ENCODE measurements around the gene GOLGA8T. TPM values are rescaled to one million over a fixed set of nuclear protein-coding genes. Genes with fewer than 3 reads are reported as not detected.
"Not testable (repeated sequence)": the region's sequence is repeated elsewhere in the genome, so short reads cannot be mapped to it uniquely, and the experiment has no call there.

GOLGA8T gene
- total and polyA plus RNA-seq, 12 donors, result 0.10 to 0.44 (median 0.31) TPM; not detected in 8

DNA sequence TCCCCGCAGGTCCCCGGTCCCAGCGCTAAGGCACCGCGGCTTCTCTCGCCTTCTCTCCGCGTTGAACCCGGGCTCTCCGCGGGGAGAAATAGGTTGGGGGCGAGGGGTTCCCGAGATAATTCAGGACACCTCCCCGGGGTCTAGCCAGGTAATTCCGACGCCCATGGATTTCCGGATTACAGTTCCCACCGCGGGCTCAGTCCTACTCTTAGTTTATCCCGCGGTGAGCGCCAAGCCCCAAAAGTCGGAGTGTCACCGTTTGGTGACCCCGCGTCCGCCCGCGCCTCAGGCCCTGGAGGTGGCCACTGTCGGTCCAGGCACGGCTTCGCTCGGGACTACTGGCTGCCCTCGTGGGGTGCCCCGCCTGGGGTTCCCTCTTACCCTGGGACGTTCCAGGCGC, 56.8 kb downstream of the GOLGA8T start:
- intact Hi-C loops (cut with DNase I); H3K4me1 ChIP-seq (replicated peaks in 1 of 2); H3K4me3 ChIP-seq; H3K27me3 ChIP-seq; DNase-seq; H3K27ac ChIP-seq; H3K9me3 ChIP-seq (replicated peaks in 1 of 3); H3K36me3 ChIP-seq (replicated peaks in 1 of 2): not testable (repeated sequence)
- WGBS, 4 donors, result 0 to 1% methylated on average over 16 of the region's 37 CpGs; no CpG with 5 or more reads in 2 of the 4 donors

DNA sequence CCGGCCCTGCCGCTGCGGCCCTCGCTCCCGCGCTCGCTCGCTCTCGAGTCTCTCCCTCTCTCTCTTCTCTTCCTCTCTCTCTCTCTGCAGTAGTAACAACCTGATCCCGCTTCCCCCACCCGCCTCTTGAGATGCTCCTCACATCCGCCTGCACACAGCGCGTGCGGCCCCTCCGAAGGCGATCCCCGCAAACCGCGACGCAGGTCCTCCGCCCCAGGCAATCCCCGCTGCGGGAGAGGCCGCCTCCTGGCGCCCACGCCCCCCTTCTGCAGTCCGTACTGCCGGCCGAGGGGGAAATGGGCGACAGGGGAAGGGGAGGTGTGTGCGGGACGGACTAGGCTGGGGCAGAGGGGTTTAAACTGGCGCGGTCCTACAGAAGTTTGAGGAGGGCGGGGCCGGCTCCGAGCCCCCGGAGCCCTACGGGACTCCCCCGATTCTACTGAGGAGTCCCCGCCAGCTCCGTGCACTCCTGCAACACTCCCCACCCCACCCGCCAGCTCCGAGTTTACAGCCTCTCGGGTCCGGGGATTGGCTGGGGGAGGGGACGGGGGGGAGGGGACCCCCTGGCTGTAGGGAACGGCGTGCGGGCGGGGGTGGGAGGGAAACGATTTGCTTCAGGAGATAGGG, 57.4 kb downstream of the GOLGA8T start:
- intact Hi-C loops (cut with DNase I); DNase-seq; H3K27me3 ChIP-seq; H3K9me3 ChIP-seq (replicated peaks in 1 of 3); H3K4me1 ChIP-seq (replicated peaks in 1 of 2); H3K27ac ChIP-seq; H3K4me3 ChIP-seq; H3K36me3 ChIP-seq (replicated peaks in 1 of 2): not testable (repeated sequence)
- 0 to 2% methylated on average over 15 to 19 of the region's 53 CpGs; no CpG with 5 or more reads in 2 of the 4 donors for WGBS, 4 donors

DNA sequence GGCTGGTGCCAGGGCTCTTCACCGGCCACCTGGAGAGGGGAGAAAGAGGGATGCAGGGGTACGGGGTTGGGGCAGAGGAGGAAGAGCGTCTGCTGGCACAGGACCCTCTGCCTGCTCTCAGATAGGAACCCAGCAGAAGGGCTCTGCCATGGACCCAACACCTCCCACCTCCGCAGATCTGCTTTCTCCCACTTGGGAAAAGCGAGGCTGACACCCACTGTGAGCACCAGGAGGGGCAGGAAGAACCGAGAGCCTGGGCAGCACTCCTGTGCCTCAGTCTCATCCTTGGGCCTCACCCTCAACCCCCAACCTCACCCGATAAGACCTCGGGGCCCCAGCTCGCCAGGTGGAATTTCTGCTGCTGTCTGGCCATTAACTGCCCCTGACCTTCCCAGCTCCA, 58.0 kb downstream of the GOLGA8T start:
- H3K4me1 ChIP-seq (replicated peaks in 1 of 2); H3K27me3 ChIP-seq; intact Hi-C loops (cut with DNase I); H3K9me3 ChIP-seq (replicated peaks in 1 of 3); H3K36me3 ChIP-seq (replicated peaks in 1 of 2); H3K27ac ChIP-seq; DNase-seq; H3K4me3 ChIP-seq: not testable (repeated sequence)
- WGBS, 4 donors, result 30 to 38% methylated on average over 3 of the region's 9 CpGs; no CpG with 5 or more reads in 2 of the 4 donors

Small RNA genes within 50 kb of the gene (small RNA-seq; reads per million reads assigned to genes)
- gene AC120045.2, result 0 reads per million in 2 donors
- 0 reads per million in 2 donors for gene RF00096
- 0 reads per million in 2 donors for gene RN7SL469P
- 0 reads per million in 2 donors for gene RN7SL673P

Other genes with a start within 250 kb of the GOLGA8T start
- gene GOLGA8J, start 52.1 kb upstream of the GOLGA8T start, total RNA-seq, result under 1 TPM in 1 of 9 donors, not detected in 8; 0.29 TPM
- gene GOLGA8J, start 52.1 kb upstream of the GOLGA8T start, polyA plus RNA-seq, result not detected